ENCODE data around the gene ADGRF3.
"Not testable (repeated sequence)": the region's sequence is repeated elsewhere in the genome, so short reads cannot be mapped to it uniquely, and the experiment has no call there.

Gene ADGRF3

GRCh38 chr2:26351375-26352090, 4.9 kb upstream of the ADGRF3 start:
- DNase-seq (ENCODE audit: low read depth) = no peak

DNA sequence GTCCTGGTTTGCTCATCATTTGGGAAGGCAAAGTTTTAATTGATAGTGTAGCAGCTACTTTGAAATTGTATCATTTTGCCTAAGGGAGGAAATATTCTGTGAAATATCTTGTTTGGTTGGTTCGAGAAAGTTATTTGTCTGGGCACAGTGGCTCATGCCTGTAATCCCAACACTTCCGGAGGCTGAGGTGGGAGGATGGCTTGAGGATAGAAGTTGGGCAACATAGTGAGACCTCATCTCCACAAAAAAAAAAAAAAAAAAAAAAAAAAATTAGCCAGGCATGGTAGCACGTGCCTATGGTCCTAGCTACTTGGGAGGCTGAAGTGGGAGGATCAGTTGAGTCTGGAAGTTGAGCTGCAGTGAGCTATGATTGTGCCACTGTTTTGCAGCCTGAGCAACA, 3.1 kb upstream of the ADGRF3 start:
- DNase-seq (ENCODE audit: low read depth) = no peak

GRCh38 chr2:26347286-26347865, 787 bp upstream of the ADGRF3 start:
- DNase-seq (ENCODE audit: low read depth) = no peak

DNA sequence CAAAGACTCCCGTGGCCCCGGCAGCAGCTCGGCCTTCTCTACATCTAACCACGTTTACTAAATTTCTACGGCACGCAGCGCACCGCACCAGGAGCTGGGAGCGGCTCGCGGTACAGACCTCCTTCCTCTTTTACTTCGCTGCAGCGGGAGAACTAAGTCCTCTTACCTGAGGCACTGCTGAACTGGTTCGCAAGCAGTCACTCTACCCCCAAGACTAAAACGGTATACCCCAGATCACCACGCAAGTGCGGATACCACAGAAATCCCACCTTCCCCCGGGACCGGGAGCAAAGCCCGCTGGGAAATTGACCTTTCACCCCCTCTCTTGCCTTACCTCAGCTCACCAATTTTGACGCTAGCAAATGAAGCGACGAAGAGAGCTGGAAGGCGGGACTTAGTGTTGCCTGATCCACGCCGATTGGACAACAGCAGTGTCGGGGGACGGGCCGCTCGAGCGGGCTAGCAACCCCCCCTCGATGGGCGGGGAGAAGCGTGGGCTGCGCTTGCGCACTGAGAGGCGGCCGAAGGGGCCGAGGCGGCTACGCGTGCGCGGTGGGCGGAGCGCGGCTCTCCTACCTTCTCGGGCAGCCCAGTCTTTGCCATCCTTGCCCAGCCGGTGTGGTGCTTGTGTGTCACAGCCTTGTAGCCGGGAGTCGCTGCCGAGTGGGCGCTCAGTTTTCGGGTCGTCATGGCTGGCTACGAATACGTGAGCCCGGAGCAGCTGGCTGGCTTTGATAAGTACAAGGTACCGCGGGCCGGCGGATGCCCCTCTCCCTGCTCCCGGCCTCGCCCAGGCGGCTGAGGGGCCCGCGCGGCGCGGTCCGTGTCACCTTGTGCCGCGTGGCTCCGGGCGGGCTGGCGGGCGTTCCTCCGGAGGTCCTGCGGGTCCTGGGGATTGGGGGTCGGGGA, 790 bp downstream of the ADGRF3 start, which contains the start of gene SELENOI:
SELENOI (plus strand) TSS at position 599 of the 909 bp plus-strand sequence; CDS start at position 689, 90 bp downstream.
- peak; percentile 99 for DNase-seq (ENCODE audit: low read depth)

GRCh38 chr2:26345283-26345544, 1.4 kb downstream of the ADGRF3 start:
- no peak for DNase-seq (ENCODE audit: low read depth)

- no peak for DNase-seq (ENCODE audit: low read depth)
These were observed 1.9 kb downstream of the ADGRF3 start for GRCh38 chr2:26344581-26345282.

DNA sequence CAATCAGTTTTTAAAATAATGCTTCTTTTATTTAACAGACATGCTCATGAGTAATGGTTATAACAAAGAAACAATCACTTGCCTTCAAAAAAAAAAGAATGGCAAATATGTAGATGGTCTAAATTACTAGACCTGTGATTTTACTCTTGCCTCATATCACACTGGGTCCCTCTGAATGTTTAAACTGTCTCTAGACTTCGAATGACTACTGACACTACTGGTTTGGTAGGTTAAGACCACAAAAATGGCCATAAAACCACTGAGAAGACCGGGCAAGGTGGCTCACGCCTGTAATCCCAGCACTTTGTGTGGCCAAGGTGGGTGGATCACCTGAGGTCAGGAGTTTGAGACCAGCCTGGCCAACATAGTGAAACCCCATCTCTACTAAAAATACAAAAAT, 5.8 kb downstream of the ADGRF3 start:
- DNase-seq (ENCODE audit: low read depth) = no peak

- no peak for DNase-seq (ENCODE audit: low read depth)
These were observed 9.3 kb downstream of the ADGRF3 start for GRCh38 chr2:26337298-26337697.

GRCh38 chr2:26336719-26337118, 9.9 kb downstream of the ADGRF3 start:
- DNase-seq (ENCODE audit: low read depth) = no peak

DNA sequence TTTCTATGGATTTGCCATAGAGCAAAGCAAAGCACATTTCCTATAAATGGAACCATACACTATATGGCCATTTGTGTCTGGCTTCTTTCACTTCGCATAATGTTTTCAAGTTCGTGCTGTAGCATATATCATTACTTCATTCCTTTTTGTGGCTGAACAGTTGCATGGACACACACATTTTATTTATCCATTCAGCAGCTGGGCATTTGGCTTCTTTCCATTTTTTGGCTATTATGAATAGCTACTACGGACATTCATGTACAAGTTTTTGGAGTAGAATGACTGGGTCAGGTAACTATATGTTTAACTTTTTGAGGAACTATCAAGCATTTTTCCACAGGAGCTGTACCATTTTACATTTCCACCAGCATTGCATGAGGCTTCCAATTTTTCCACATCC, 11.4 kb downstream of the ADGRF3 start:
- DNase-seq (ENCODE audit: low read depth) = no peak

GRCh38 chr2:26333293-26333692, 13.3 kb downstream of the ADGRF3 start:
- no peak for DNase-seq (ENCODE audit: low read depth)

DNA sequence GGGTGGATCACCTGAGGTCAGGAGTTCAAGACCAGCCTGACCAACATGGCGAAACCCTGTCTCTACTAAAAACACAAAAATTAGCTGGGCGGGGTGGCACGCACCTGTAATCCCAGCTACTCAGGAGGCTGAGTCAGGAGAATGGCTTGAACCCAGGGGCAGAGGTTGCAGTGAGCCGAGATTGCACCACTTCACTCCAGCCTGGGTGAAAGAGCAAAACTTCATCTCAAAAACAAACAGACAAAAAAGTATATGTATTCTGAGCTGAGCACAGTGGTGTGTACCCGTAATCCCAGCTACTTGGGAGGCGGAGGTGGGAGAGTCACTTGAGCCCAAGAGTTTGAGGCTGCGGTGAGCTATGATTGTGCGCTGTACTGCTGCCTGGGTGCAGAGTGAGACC, 15.3 kb downstream of the ADGRF3 start:
- not testable (repeated sequence) for DNase-seq (ENCODE audit: low read depth)

- no peak for DNase-seq (ENCODE audit: low read depth)
These were observed 16.0 kb downstream of the ADGRF3 start for GRCh38 chr2:26330604-26331003.

- DNase-seq (ENCODE audit: low read depth) = peak; percentile 71
These were observed 16.5 kb downstream of the ADGRF3 start for GRCh38 chr2:26330114-26330549.

- not testable (repeated sequence) for DNase-seq (ENCODE audit: low read depth)
These were observed 17.5 kb downstream of the ADGRF3 start for GRCh38 chr2:26329083-26329482.

DNA sequence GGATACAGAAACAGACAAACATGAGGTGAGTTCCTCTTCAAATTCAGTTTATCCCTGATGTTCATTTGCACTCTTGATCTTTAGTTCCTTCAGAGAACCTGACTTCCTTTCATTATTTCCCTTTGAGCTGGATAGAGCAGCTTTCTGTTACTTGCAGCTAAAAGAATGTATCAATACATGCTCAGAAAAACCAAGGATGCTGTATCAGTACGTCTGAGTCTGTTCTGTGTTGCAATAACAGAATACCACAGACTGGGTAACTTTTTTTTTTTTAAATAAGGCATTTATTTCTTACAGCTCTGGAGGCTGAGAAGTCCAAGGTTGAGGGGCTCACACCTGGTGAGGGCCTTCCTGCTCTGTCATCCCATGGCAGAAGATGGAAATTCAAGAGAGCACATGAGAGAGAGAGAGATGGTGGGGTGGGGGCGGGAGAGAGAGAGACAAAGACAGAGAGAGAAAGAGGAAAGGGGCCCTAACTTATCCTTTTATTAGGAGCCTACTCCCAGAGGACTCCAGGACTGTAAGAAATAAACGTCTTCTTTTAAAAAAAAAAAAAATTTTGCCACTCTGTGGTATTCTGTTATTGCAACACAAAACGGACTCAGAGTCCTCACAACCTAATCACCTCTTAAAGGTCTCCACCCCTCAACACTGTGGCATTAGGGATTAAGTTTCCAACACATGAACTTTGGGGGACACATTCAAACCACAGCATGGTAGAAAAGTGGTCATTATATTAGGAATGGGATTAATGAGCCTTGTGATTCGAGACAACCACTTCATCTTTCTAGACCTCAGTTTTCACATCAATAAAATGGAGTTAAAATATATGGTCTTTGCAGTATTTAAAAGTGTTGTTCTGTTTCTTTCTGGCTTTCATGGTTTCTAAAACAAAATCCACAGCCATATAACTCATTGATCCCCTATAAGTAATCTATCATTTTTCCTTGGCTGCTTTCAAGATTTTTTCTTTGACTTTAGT, 19.0 kb downstream of the ADGRF3 start:
- no peak for DNase-seq (ENCODE audit: low read depth)

DNA sequence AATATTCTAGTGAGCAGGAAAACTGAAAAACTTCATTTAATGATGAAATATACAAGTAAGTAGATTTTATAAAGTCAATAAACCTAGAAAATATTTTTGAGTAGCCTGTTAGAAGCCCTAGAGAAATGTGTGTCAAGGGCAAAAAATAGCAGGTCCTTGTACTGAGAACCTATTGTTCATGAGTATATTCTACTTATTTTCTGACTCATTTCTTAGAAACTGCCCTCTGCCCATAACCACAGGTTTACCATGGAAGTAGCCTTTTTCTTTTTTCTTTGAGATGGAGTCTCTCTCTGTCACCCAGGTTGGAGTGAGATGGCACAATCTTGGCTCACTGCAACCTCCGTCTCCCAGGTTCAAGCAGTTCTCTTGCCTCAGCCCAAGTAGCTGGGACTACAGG, 20.1 kb downstream of the ADGRF3 start:
- DNase-seq (ENCODE audit: low read depth) = no peak

- DNase-seq (ENCODE audit: low read depth) = no peak
These were observed 20.7 kb downstream of the ADGRF3 start for GRCh38 chr2:26325851-26326250.

DNA sequence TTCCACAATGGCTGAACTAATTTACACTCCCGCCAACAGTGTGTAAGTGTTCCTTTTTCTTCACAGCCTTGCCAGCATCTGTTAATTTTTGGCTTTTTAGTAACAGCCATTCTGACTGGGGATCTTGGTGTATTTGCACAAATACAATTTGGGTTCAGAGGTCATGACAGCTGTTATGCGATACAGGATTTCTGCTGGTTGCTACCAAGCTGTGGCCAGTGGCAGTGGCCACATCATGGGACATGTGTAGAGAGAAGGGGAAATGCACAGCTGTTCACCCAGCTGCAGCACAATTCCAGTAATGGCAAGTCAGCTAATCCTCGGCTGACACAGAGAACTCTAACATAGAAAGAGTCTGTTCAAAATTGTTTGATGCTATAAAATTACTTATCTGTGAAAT, 21.7 kb downstream of the ADGRF3 start:
- no peak for DNase-seq (ENCODE audit: low read depth)

DNA sequence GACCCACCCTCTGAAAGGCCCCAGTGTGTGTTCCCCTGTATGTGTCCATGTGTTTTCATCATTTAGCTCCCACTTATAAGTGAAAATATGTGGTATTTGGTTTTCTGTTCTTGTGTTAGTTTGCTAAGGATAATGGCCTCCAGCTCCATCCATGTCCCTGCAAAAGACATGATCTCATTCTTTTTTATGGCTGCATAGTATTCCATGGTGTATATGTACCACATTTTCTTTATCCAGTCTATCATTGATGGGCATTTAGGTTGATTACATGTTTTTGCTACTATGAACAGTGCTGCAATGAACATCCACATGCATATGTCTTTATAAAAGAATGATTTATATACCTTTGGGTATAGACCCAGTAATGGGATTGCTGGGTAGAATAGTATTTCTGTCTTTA, 22.1 kb downstream of the ADGRF3 start:
- not testable (repeated sequence) for DNase-seq (ENCODE audit: low read depth)

DNA sequence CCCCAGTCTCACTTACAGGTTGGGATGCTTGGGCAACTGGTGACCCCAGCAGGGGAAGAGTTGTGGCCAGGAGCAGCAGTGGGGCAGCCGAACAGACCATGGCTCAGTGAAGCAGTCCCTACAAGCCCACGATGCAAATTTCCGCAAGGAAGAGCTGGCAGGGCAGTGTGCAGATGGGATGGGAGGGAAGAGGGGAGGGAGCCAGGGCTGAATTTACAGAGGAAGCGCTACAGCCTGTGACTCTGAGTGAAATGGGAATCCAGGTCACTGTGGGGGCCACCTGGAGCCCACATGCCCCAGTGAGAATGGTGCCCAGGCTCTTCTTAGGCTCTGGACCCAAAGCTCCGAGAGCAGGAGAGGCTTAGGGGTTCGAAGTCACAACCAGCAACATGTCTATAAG, 27.6 kb downstream of the ADGRF3 start:
- DNase-seq (ENCODE audit: low read depth) = no peak
